HG03095 (cell line): ENCODE data around the gene RBMS2.

Source experiments
- ATAC-seq: cut with Tn5 transposase; IDR thresholded peaks from one replicate; pipeline ENCODE4 v1.9.1; 2021; ENCODE audit warnings: moderate library complexity; ENCODE audit not compliant: unreplicated experiment

The RBMS2 gene

GRCh38 chr12:56578983-56579546 lies 57.4 kb downstream of the RBMS2 start:
- no peak for ATAC-seq

DNA sequence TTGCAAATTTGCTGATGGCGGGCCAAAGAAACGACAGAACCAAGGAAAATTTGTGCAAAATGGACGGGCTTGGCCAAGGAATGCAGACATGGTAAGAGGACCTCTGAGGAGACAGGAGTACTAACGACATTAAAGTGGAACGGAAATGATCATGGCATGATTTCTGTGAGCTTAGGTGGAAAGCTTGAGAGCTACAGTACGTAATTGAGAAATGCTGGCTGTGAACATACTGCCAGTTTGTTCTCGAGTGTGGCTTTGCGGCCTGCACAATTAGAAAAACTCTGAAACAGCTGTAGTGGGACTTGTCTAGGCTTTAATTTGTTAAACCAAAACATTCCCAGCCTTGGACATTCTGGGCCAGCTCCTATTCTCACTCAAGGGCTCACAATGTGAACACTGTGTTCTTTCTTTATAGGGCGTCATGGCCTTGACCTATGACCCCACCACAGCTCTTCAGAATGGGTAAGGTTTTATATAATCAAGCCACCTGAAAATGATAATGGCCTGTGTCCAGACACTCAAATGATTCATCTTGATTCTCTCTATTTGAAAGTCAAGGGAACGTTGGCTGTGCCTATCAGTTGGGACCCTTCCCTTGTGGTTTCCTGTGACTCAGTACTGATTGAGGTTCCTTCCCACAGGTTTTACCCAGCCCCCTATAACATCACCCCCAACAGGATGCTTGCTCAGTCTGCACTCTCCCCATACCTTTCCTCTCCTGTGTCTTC lies 60.0 kb downstream of the RBMS2 start:
- no peak for ATAC-seq

DNA sequence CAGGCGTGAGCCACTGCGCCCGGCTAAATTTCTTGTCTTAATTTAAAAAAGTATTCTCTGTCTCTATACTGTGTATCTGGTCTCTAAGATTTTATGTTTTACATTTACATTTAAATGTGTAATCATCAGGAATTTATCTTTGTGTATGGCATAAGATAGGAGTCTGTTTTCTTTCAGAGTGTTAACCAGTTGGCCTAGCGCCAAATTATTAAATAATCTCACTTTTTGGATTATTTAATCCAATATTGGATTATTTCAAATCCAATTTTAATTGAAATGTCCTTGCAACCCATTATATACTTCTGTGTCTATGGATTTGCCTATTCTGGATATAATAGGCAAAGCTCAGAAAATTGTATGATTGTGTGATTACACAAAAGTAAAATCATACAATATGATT lies 63.5 kb downstream of the RBMS2 start:
- no peak for ATAC-seq

GRCh38 chr12:56589783-56590182 lies 68.2 kb downstream of the RBMS2 start:
- no peak for ATAC-seq

DNA sequence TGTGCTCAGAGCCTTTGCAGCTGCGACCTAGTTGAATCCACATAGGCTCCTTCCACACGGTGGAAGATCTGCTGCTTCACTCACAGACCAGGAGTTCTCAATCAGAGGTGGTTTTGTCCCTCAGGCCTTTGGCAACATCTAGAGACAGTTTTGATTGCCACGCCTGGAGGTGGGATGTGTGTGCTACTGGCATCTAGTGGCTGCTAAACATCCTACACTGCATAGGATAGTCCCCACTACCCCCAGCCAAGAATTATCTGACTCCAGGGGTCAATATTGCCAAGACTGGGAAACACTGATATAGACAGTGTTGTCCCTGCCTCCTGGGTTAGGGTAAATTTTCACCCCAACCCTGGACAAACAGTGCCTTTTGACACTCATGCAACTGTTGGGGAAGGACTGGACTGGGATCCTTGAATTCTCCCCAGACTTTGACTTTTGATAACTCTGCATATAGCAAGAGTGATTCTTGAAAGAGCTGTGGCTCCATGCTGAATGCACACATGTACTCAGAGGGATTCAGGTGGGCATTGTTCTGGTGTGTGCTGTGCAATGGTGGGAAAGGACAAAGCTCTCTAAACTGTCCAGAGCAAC lies 68.7 kb downstream of the RBMS2 start:
- ATAC-seq = no peak

GRCh38 chr12:56591126-56591525 lies 69.5 kb downstream of the RBMS2 start:
- no peak for ATAC-seq

- ATAC-seq = no peak
Observed at GRCh38 chr12:56591961-56592360, 70.3 kb downstream of the RBMS2 start.

- no peak for ATAC-seq
Observed at GRCh38 chr12:56593909-56594621, 72.4 kb downstream of the RBMS2 start.

DNA sequence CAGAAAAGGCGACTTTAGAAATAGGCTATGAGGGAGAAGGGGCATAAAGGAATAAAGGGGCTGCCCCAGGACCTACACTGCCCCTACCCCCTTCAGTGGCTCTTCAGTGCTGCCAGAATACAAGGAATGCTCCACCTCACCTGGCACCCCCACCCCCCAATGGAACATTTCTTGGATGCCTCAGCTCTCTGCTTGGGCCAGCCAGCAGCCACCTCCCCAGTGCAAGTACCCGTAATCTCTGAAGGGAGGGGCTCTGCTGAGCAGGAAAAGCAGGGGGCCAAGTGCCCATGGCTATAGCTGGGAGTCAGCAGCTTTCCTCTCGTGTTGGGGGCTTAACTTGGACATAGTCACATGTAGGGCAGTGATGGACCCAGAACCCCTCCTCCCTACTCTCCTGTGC lies 75.2 kb downstream of the RBMS2 start:
- no peak for ATAC-seq

DNA sequence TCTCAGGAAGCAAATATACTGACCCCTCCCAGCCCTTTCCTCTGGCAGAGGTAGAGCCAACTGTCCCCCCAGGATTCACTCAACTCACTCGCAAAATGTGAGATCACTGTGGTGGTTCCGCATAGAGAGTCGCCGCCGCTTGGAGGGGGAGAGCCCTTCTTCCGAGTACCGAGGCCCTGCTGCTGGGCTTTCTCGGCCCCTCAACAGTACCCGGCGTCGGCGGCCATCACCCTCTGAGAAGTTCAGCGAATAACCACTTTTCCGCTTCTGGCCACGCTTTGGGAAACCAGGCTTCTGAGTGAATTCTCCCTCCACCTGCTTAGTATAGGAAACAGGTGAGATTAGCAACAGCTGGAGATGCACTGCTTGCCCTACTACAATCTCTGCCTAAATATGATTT lies 77.4 kb downstream of the RBMS2 start:
- ATAC-seq = no peak

DNA sequence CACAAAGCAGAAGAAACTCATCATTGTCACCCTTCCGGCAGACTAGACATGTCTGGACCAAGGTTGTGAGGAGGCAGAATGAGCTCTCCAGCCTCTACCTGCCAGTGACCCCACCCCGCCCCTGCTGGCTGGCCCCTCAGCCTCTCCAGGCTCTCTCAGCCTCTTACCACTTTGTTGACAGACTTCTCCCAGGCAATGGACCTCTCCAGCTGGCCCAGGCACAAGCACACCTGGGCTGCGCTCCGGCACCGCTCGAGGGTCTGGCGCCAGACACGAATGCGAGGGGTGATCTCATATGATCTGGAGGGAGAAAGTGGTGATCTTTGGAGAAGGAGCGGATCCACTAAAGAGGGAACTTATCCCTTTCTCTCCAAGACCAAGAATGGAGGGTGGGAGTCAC lies 78.2 kb downstream of the RBMS2 start:
- ATAC-seq = no peak

GRCh38 chr12:56600753-56601152 lies 79.1 kb downstream of the RBMS2 start:
- ATAC-seq = no peak

DNA sequence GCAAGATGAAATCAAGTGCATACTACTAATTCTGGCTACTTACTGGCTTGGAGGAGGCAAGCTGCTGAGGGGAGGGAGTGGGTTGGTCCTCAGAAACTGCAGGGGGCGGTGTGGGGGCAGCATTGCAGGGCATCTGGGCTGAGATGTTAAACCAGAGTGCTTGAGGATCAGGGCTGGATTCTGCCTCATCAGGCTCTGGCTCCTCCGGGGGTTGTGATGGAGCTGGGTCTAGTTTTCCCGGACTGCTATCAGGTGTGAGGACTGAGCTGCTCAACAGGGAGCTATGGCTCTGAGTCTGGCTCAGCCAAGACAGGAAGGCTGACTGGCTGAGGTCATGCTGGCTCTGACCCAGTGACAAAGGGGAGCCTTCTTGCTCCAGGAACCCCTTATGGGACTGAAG lies 79.9 kb downstream of the RBMS2 start:
- no peak for ATAC-seq

DNA sequence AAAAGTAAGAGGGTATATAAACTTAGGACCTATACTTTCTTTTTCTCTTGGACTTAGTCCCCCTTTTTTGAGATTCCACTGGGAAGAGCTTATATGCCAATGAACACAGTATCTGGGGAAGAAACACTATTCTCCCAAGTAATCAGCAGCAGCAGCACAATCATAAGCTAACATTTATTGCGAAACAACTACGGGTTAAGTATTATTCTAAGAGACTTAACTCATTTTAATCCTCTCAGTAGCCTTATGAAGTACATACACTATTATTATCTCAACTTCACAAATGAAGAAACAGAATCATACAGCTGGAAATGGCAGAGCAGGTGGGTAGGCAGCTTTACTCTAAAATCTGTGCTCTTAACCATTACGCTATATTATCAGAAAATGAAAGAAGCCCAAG lies 80.6 kb downstream of the RBMS2 start:
- no peak for ATAC-seq

DNA sequence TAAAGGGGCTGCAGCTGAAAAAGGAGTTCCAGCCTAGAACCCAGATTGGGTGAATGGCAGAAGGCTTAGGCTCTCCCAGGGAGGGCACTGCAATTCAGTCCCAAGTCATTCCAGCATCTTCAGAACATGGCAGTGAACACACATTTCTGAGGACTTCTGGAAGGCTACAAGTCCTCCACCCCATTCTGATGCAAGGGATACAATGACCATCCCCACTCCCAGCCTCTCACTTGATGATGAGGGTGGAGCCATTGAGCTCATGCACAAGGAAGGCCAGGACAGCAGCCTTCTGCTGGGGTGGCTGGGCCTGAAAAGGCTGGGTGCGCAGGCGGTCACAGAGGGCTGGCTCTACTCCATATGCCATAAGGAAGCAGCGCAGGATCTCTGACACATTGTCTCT lies 82.7 kb downstream of the RBMS2 start:
- ATAC-seq = no peak

DNA sequence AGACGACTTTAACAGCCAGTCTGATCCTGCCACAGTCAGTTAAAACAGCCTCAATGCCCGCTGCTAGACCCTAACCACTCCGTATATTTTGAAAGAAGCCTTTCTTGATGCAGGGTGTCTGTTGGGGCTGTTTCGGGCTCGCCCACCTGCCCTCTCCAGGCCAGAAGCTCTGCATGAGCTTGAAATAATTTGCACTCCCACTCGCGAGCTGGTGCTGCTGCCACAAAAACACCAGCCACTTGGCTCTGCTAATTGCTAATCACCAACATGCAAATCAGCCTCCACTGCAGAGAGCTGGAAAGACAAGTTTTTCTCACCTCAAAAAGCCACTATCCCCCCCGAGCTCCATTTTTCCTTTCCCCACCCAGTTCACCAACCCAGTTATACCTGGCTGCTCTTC lies 93.0 kb downstream of the RBMS2 start:
- no peak for ATAC-seq

DNA sequence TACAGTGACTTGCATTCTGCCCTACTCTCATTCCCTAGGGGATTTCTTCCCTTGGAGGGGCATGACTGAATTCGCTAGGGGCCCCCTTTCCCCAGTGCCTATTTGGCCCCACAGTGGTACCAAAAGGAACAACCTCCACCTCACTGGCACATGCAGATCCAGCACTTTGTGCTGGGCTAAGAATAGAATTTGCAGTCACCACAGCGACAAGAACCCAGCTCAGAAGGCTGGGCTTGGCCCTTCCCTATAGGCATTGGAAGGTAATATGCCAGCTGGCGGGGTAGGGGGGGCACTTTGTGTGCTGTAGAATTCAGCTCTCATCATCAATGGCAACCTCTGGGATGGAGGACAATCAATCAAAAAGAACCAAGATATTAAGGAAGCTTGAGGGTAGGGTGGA lies 94.6 kb downstream of the RBMS2 start:
- no peak for ATAC-seq

GRCh38 chr12:56616925-56617324 lies 95.3 kb downstream of the RBMS2 start:
- no peak for ATAC-seq

- no peak for ATAC-seq
Observed at GRCh38 chr12:56622535-56622934, 100.9 kb downstream of the RBMS2 start.

DNA sequence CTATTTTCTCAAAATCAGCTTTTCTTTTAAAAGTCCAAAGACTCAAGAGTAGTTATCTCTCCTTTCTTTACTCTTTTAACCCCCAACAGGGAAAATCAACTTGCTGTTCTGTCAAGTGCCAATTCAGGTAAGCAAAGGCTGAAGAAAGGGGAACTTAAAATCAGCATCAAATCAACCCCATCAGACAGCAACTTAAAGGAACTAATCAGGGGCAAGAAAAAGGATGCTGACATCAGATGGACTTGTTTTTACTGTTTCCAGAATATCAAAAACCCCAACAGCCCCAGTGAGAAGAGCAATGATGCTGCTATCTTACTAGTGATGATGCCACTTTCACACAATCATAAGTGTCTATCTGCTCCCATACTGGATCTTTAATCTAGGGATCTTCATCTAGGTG lies 105.1 kb downstream of the RBMS2 start:
- ATAC-seq = no peak

DNA sequence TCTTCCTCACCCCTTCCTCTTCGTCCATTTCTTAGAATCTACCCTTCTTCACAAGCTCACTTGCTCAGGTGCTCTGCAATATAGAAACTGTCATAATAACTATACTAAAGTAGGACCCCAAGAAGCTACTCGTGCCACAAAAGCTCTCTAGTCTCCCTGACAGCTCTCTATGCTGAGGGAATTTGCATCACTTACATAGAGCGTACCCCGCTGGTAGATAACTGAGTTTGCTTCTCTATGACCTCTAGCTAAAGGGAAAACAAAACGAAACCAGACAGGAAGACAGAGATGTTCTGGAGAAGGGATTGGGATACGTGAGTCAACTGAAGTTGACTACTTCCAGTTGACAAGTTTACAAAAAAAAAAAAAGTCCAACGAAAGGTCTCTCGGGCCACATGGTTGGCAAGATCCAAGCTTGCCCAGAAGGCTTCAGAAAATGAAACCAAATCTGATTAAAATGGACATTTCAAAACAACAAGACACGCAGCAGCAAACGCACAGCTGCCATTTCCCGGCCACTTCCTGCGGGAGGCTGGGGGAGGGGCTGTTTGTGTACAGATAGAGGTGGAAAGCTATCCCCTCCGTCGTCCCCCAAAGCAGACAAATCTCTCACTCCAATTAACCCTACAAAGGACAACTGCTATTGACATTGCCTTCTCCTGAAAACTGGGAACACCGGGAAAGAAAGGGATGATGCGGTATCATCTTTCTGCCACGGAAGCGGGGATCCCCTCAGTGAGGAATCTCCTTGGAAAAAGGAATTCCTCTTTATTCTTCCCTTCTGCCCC lies 107.2 kb downstream of the RBMS2 start:
- no peak for ATAC-seq
